K562 (cell line): ENCODE data around the gene TGFA. TPM values are rescaled to one million over a fixed set of nuclear protein-coding genes. Genes with fewer than 3 reads are reported as not detected.

ENCODE experiments used
- ATAC-seq: fragments of 200-7000 bp; cut with Tn5 transposase; 3 replicates; pipeline ENCODE4 v1.9.1; 2020; ENCODE audit warnings: moderate library complexity
- BruUV-seq: library from RNA; stranded (reverse); fragments of 400-500 nt; replicated peaks from 2 replicates; lab custom pipeline; 2021; lab: Mats Ljungman, UMichigan
- CTCF ChIA-PET: fragments of 300-600 bp; formaldehyde crosslinking; extraction: SDS; loops from one replicate; lab custom pipeline; 2021; ENCODE audit warnings: low intra/inter-chr PET ratio; lab: Yijun Ruan, JAX
- POLR2A ChIA-PET: fragments of 300-600, 350-650 bp; sonication (Branson Sonifier 250); formaldehyde crosslinking; extraction: SDS; loops from one replicate; lab custom pipeline; 2021; ENCODE audit warnings: antibody characterized with exemption, inconsistent platforms; lab: Yijun Ruan, JAX
- DNase-seq, 4 experiments: peaks; one replicate each; pipeline versions ENCODE4 v3.0.0 to v3.0.0-alpha.2; 2011 to 2018; ENCODE audit warnings: low spot score in 3 of 4, mixed read lengths in 3 of 4; ENCODE audit errors: extremely low read depth in 1 of 4
- FAIRE-seq: peaks from 2 replicates; lab custom pipeline; 2011; peaks lifted over from hg19 to GRCh38; lab: Jason Lieb, UNC
- H2AFZ ChIP-seq: 2 replicates; pipeline ENCODE4 v1.6.0; 2011; ENCODE audit warnings: low read depth, low read length, control low read depth, inconsistent platforms
- H3K27ac ChIP-seq: fragments of 200-600 bp; 3 replicates; pipeline ENCODE4 v1.8.0; 2011; ENCODE audit warnings: low read depth, mild to moderate bottlenecking, control low read depth, inconsistent platforms, low read length, moderate library complexity, mixed read lengths; ENCODE audit errors: extremely low read depth
- H3K27me3 ChIP-seq, 2 experiments: fragments of 300-600 bp in 1 of 2; 2 replicates in 1 of 2; 3 replicates in 1 of 2; pipeline versions ENCODE4 v1.6.0 to v1.8.0; 2011; ENCODE audit warnings: inconsistent platforms in 2 of 2, low read length in 2 of 2, mild to moderate bottlenecking in 1 of 2, mixed read lengths in 1 of 2, moderate library complexity in 1 of 2; ENCODE audit not compliant: control insufficient read depth in 2 of 2, insufficient read depth in 2 of 2
- H3K36me3 ChIP-seq: fragments of 300-600 bp; 3 replicates; pipeline ENCODE4 v1.8.0; 2011; ENCODE audit warnings: mild to moderate bottlenecking, low read length, inconsistent platforms; ENCODE audit not compliant: control insufficient read depth, insufficient read depth
- H3K4me1 ChIP-seq, 2 experiments: fragments of 200-600 bp in 1 of 2; replicated peaks in 1 of 2; 2 replicates in 1 of 2; 3 replicates in 1 of 2; pipeline versions ENCODE4 v1.5.1 to v1.8.0; 2011; ENCODE audit warnings: inconsistent platforms in 2 of 2, low read length in 2 of 2, mild to moderate bottlenecking in 1 of 2, mixed read lengths in 1 of 2, moderate library complexity in 1 of 2; ENCODE audit not compliant: control insufficient read depth in 2 of 2, insufficient read depth in 2 of 2
- H3K4me2 ChIP-seq: 2 replicates; pipeline ENCODE4 v1.6.1; 2011; ENCODE audit warnings: low read length, control low read depth, inconsistent platforms, mixed read lengths; ENCODE audit not compliant: insufficient read depth
- H3K4me3 ChIP-seq: fragments of 200-600 bp; sonication (generic), shearing (Covaris generic); 2 replicates; pipeline ENCODE4 v1.5.1; 2016; ENCODE audit warnings: control low read depth, inconsistent platforms
- H3K79me2 ChIP-seq: fragments of 200-600 bp; 3 replicates; pipeline ENCODE4 v1.8.0; 2011; ENCODE audit warnings: low read length, inconsistent platforms; ENCODE audit not compliant: control insufficient read depth, insufficient read depth
- H3K9ac ChIP-seq, 2 experiments: 2 replicates each; pipeline versions ENCODE4 v1.6.0 to v1.6.1; 2011; ENCODE audit warnings: low read depth in 2 of 2, low read length in 2 of 2, control low read depth in 1 of 2, inconsistent platforms in 1 of 2, mild to moderate bottlenecking in 1 of 2, mixed read lengths in 1 of 2; ENCODE audit not compliant: insufficient read depth in 1 of 2
- H3K9me1 ChIP-seq: one replicate; pipeline ENCODE4 v1.6.0; 2011; ENCODE audit warnings: inconsistent platforms, mild to moderate bottlenecking, low read length, moderate library complexity; ENCODE audit not compliant: control insufficient read depth, insufficient read depth
- H3K9me3 ChIP-seq: replicated peaks from 2 replicates; pipeline ENCODE4 v1.5.1; 2011; ENCODE audit warnings: low read depth, low read length, inconsistent platforms; ENCODE audit not compliant: control insufficient read depth, insufficient read depth
- H4K20me1 ChIP-seq: replicated peaks from 2 replicates; pipeline ENCODE4 v1.6.1; 2011; ENCODE audit warnings: low read length, inconsistent platforms, mixed read lengths; ENCODE audit not compliant: control insufficient read depth, insufficient read depth
- ADNP ChIP-seq: fragments of 200-800 bp; sonication (Bioruptor generic); IDR thresholded peaks from 2 replicates; pipeline ENCODE4 v1.6.1; 2016; ENCODE audit warnings: missing genetic modification characterization, missing compliant biosample characterization
- FOXK1 ChIP-seq: sonication (generic); formaldehyde crosslinking; IDR thresholded peaks from 2 replicates; pipeline ENCODE4 v1.8.0; 2022; ENCODE audit warnings: missing genetic modification reagents, mild to moderate bottlenecking, borderline replicate concordance
- KHSRP ChIP-seq: fragments of 450-650 bp; IDR thresholded peaks from 2 replicates; pipeline ENCODE4 v1.6.1; 2017
- KLF1 ChIP-seq: fragments of 450-650 bp; IDR thresholded peaks from 2 replicates; pipeline ENCODE4 v1.6.1; 2016; ENCODE audit warnings: missing genetic modification characterization, missing compliant biosample characterization
- MAFK ChIP-seq: IDR thresholded peaks from 2 replicates; pipeline ENCODE4 v1.6.1; 2011; ENCODE audit warnings: low read length, improper control_type of control experiment
- PCBP1 ChIP-seq: fragments of 200-400 bp; formaldehyde crosslinking; IDR thresholded peaks from 2 replicates; pipeline ENCODE4 v1.6.1; 2018; ENCODE audit warnings: mild to moderate bottlenecking, low read depth, low read length; ENCODE audit not compliant: poor library complexity, severe bottlenecking
- ZBTB33 ChIP-seq: sonication (generic); formaldehyde crosslinking; IDR thresholded peaks from 2 replicates; pipeline ENCODE4 v1.8.1; 2023; ENCODE audit warnings: mild to moderate bottlenecking, missing genetic modification reagents
- WGBS: fragments of 100-300 bp; shearing (Covaris generic); methylation state at CpG from one replicate; pipeline ENCODE4 v1.1.6; 2016; ENCODE audit warnings: low coverage, mixed read lengths; ENCODE audit not compliant: insufficient coverage; ENCODE audit errors: missing lambda C conversion rate; 5-methylcytosine and 5-hydroxymethylcytosine counted together
- in situ Hi-C: fragments of 300-500 bp; cut with MboI; formaldehyde crosslinking; loops from 4 replicates; pipeline ENCODE4 v1.15.0; 2018; ENCODE audit warnings: inconsistent platforms, mixed read lengths
- intact Hi-C: fragments of 100-400 bp; cut with micrococcal nuclease; formaldehyde crosslinking; loops from 2 replicates; pipeline ENCODE4 v1.14.2; 2022
- polyA plus RNA-seq, 8 experiments: library from polyadenylated mRNA; depleted of rRNA in 4 of 8; stranded (reverse) in 5 of 8; unstranded in 3 of 8; fragments of >200 nt; fragmentation: Nextera tagmentation in 2 of 8; fragmentation: Illumina TruSeq in 1 of 8; extraction: Ambion mirVana in 2 of 8; extraction: Trizol in 1 of 8; gene quantifications; 2 replicates each; pipeline versions ENCODE4 v1.2.1 to v1.2.3, GENCODE V29; 2011 to 2014; ENCODE audit warnings: inconsistent platforms in 1 of 8, missing spikeins in 1 of 8
- total RNA-seq, 7 experiments: library from RNA; depleted of rRNA in 6 of 7; stranded (reverse); fragments of >200 nt in 6 of 7; fragmentation: Illumina TruSeq in 2 of 7; extraction: Trizol in 2 of 7; gene quantifications; 2 replicates each; pipeline versions ENCODE4 v1.2.1 to v1.2.3, GENCODE V29; 2011 to 2021; ENCODE audit warnings: low replicate concordance in 1 of 7

The TGFA gene
- total and polyA plus RNA-seq, 9 of the 15 experiments (the other 6 are each of a cell fraction or from before 2014, with no cell fraction given): not detected

GRCh38 chr2:70557171-70557838, 3.7 kb upstream of the TGFA start:
- H3K27ac ChIP-seq: no peak overlapping the region
- in situ Hi-C loops (no loop called here), intact Hi-C loops (loop anchor here (10.0 kb wide), 1 partner anchor 87 kb away; no protein-coding TSS in a partner anchor)
- no peak overlapping the region for H2AFZ ChIP-seq
- POLR2A ChIA-PET: no interaction called here
- H3K4me1 ChIP-seq: peaks cover 0 to 15% of the 10 kb centered on the region in 2 experiments; a peak in 2 of 5 replicates
- ATAC-seq: no peak
- CTCF ChIA-PET: no interaction called here
- no peak overlapping the region for H3K9ac ChIP-seq
- no peaks in the 10 kb centered on the region for H3K9me1 ChIP-seq
- BruUV-seq: no TSS peak
- no peaks in the 10 kb centered on the region for H3K9me3 ChIP-seq
- no peak for DNase-seq
- H3K4me3 ChIP-seq: no peak overlapping the region
- TF ChIP-seq PCBP1 (no peak), FOXK1 (no peak), MAFK (no peak), KLF1 (tag) (no peak), ADNP (tag) (no peak), ZBTB33 (CRISPR knock-in tag) (no peak), KHSRP (no peak)
- WGBS: 3% methylated on average over 6 of the region's 6 CpGs
- H3K4me2 ChIP-seq: no peak overlapping the region
- peaks cover 28 to 46% of the 10 kb centered on the region in 2 experiments for H3K27me3 ChIP-seq
- no peaks in the 10 kb centered on the region for H4K20me1 ChIP-seq
- FAIRE-seq: no peak
- no peaks in the 10 kb centered on the region for H3K36me3 ChIP-seq
- H3K79me2 ChIP-seq: no peaks in the 10 kb centered on the region
